HS-27A (cell line): ENCODE measurements around the gene ZKSCAN5.
"Not testable (repeated sequence)": the region's sequence is repeated elsewhere in the genome, so short reads cannot be mapped to it uniquely, and the experiment has no call there.

ENCODE experiments used
- DNase-seq: peaks from one replicate; pipeline ENCODE4 v3.0.0-alpha.2; 2012; ENCODE audit warnings: low read depth, missing footprints

The ZKSCAN5 gene

GRCh38 chr7:99551767-99552463 lies 47.5 kb downstream of the ZKSCAN5 start, which contains the start of gene FAM200A:
Gene FAM200A, minus strand, starts transcription at chr7:99552114. Its CDS starts 3,707 bp downstream, at chr7:99548407.
- peak; percentile 60 for DNase-seq

DNA sequence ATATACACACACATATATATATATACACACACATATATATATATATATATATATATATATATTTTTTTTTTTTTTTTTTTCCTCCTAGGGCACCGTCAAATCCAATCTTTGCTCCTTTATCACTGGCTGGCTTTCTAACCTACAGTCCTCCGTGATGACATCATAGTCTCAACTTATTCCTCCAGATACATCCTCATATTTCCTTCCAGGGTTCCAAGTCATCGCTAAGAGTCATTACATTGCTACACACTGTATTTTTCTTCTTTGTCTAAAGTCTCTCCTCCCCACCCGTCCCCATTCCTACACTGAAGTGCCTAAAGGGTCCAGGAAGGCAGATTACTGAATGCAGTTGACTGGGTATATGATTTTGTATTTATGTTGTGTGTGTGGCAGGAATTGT lies 48.6 kb downstream of the ZKSCAN5 start:
- no peak for DNase-seq

DNA sequence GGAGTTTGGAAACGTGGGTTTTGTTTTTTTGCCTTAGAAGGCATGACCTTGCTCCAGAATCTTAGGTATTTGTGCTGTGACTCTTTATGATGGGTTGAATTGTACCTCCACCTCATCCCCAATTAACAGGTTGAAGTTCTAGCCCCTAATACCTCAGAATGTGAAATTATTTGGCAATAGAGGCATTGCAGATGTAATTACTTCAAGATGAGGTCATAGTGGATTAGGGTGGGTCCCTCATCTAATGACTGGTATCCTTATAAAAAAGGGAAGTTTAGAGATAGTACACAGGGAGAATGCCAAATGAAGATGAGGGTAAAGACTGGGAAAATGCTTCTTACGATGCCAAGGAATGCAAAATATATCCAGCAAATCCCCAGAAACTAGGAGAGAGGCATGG lies 50.5 kb downstream of the ZKSCAN5 start:
- DNase-seq, result no peak

DNA sequence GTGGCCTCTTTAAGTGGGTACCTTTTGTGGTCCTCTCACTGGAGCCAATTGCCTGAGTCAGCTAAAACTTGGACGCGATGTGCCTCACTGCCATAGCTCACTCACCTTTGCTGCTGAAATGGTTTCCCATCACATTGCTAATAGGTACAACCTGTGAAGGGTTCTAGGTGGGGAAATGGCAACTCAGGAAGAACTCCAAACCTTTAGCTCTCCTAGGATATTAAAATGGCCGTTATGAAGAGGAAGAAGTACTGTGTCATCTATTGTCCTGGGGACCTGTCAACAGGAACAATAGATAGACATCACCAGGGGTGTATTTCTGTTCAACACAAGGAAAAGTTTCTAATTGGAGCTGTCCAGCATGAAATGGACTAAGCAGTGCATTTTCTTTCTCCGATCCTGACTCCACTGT lies 52.7 kb downstream of the ZKSCAN5 start:
- DNase-seq, result no peak

- DNase-seq, result no peak
Measured at GRCh38 chr7:99557940-99558305, 53.5 kb downstream of the ZKSCAN5 start.

DNA sequence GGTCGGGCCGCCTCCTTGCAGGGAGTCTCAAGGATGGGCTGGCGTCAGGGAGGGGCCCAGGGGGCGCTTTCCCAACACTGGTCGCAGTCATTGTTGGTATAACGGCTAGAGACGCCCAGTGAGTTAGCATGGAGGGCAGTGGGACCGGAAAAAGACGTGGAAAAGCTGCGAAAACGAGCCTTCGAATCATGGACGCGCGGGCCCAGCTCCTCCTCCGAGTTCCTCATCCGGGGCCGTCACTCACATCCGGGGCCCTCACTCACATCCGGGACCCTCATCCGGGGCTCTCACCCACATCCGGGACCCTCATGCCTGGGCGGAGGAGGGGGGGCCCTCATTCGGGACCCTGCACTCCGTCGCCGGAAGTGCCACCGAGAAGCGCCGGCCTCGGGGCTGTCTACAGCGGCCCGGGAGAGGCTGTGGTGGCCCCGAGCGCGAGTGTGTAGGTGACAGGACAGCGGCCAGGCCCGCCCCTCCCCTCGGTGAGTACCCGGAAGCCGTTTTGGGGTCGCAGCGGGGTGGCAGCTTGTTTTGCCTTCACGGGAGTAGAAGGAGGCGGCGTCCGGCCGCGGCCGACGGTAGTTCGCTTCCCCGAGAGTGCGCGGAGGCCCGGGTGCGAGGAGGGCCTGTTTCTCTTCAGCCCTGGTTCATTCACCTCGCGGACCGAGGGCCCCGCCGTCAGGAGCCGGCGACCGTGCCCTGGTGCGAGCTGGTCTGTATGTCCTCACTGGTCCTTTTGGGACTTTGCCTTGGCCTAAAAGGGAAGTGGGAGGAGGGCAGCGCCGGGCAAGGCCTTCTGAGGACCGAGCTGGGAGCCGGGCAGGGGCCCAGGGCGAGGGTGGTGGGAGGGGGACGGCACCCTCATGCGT lies 54.1 kb downstream of the ZKSCAN5 start, which contains the start of gene ZNF655:
Gene ZNF655, plus strand, starts transcription at position 337 of the 869 bp plus-strand sequence. CDS start 1,918 bp downstream, outside the sequence.
- no peak for DNase-seq

DNA sequence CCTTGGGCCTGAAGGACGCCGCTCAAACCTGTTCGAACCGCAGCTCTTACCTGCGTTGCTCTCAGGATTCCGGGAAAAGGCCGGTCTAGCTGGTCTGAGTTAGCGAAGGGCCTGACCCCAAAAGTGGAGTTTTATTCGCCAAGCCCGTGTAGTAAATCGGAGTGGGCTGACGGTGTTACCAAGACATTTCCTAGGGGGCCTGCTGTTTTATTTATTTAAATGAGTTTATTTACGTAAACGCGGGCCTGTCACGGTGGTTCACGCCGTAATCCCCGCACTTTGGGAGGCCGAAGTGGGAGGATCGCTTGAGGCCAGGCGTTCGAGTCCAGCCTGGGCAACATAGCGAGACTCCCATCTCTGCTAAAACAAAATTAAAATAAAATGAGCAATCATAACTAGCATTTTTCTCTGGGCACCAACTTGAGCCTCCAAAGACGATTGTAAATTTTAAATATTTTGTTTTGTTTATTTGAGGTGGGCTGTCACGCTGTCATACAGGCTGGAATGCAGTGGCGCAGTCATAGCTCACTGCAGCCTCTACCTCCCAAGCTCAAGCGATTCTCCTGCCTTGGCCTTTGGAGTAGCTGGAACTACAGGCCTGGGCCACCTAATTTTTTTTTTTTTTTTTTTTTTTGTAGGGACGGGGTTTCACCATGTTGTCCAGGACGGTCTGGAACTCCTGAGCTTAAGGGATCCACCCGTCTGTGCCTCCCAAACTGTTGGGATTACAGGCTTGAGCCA lies 54.9 kb downstream of the ZKSCAN5 start:
- no peak for DNase-seq

DNA sequence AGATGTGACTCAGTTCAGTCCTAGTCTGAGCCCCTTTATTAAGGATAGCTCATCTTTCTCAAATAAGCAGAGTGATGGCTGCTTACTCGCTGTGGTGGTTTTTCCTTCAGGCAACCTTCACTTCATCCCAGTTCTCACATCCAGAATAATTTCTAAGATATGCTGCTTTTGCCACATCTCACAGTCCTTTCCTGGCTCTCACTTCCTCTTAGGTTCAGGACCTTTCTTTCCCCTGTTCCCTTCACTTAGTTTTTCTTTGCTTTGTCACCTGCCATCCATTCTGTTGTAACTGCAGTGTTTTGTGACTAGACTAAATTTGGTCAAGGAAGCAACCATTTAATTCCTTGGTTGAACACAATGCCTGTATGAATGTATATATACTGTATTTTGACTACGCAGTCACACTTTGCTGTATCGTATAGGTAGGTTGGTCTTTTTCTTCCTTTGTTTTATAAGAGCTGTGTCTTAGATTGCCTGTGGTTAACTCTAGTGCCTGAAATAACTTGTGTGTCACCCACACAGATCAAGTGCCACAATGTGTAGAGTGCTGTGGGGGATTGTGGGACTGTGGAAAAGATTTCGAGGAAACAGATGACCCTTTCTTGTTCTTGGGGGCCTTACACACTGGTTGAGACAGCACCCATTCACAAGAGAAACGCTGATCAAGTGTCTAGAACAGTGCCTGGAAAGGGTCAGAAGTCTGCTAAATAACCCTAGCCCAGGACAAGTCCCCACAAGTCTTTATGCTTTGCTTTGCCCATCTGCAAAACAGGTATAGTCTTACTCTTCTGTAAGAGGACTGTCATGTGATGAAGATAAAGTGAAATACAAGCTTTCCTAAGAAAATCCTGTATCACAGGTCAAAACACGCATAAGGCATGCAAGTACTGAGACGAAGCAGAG lies 56.6 kb downstream of the ZKSCAN5 start:
- no peak for DNase-seq

DNA sequence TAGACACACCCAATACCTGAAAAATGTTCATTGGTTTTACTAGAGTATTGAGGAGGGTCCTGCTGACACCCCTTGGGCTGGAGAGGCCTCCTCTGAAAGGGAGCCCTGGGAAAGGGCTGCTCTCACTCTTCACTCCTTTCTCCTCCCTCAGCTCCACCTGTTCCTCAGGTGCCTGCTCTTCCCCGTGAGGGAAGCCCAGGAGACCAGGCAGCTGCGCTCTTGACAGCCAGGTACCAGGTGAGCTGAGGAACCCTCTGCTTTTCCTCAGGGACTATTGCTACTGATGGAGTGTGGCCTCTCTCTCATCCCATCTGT lies 57.2 kb downstream of the ZKSCAN5 start:
- DNase-seq, result no peak

- no peak for DNase-seq
Measured at GRCh38 chr7:99562114-99562784, 57.8 kb downstream of the ZKSCAN5 start.

- DNase-seq, result peak; percentile 88
Measured at GRCh38 chr7:99562832-99563231, 58.4 kb downstream of the ZKSCAN5 start.

DNA sequence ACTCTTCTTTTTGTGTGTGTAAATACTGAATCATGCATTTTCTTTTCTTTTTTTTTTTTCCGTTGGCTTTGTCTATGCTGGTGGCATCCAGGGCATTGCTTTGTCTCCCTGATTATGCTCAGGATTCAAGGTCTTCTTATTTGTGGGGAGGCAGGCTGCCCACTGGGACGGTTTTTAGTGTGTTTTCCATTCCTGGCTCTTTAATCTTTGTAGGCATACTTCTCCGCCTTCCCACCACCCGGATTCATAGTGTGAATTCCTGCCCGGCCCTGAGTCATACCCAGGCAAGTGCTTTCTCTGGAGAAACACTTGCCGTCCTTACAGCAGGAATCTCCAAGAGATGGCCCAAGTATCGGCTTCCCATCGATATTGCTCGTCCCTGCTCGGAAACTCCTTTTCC lies 59.2 kb downstream of the ZKSCAN5 start:
- DNase-seq, result peak; percentile 75

DNA sequence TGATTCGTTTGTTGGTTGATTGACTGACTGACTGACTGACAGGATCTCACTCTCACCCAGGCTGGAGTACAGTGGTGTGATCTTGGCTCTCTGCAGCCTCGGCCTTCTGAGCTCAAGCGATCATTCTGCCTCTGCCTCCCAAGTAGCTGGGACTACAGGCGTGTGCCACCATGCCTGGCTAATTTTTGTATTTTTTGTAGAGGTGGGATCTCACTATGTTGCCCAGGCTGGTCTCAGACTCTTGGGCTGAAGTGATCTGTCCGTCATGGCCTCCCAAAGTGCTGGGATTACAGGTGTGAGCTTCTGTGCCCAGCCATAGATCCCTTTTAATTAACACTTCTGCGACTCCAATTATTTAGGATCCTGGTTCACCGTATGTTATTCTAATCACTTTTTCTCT lies 64.3 kb downstream of the ZKSCAN5 start:
- not testable (repeated sequence) for DNase-seq

- no peak for DNase-seq
Measured at GRCh38 chr7:99571768-99572167, 67.3 kb downstream of the ZKSCAN5 start.

GRCh38 chr7:99573257-99573656 lies 68.8 kb downstream of the ZKSCAN5 start:
- DNase-seq, result no peak

DNA sequence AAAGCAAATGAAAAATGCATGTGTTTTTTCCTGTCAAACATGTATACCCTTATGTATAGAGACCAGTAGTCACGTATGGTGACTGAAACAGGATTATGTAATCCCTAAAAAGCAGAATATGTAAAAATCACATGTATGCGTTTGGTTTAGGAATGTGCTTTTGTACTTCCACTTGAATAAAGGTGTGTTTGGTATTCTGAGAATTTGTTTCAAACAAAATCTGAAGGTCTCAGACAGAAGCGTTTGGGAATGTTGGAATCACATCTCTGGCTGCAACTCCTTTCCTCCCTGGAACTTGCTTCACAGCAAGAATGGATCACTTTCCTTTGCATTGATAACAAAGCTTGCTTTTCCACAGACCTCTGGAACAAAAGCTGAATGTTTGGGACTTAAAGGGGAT lies 71.8 kb downstream of the ZKSCAN5 start:
- DNase-seq, result no peak

- no peak for DNase-seq
Measured at GRCh38 chr7:99579281-99579955, 75.0 kb downstream of the ZKSCAN5 start.

DNA sequence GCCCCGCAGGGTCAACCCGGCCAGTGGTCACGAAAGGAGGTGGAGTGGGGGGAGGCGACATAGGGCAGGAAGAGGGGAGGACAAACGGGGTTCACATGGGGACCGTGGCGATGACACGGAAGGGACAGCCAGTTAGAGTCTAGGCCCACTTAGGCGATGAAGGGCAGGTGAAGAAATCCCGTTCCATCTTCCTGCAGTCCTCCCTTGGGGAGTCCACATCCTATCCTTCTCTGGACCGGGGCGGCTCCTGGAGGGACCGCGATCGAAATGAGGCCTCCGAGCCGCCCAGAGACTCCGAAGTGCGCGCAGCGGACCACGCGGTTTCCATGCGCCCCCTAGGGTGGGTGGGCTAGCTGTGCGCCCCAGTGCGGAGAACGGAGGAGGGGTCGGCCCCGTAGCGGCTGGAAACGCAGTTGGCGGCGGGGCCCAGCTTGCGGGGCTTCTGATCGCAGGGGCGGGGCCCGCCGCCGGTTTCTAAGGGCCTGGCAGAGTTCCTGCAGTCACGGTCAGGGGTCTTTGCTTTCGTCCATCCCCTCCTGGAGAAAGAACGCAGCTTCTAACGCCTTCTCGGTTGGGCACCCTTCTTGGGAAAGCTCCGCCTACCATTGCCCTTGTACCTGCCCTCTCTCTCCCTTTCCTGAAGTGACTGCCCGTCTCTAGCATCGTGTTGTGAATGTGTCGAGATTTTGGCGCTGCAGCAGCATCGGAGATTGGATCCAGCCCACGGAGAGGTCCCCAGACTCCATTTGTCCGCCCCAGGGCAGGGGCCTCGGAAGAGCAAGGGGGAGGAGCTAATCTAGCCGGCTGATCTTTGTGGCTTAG lies 75.7 kb downstream of the ZKSCAN5 start:
- DNase-seq, result no peak

GRCh38 chr7:99580778-99581332 lies 76.4 kb downstream of the ZKSCAN5 start:
- not testable (repeated sequence) for DNase-seq
